Endothelial cell (in vitro differentiated cells): ENCODE results near the gene PFKFB3. TPM values are rescaled to one million over a fixed set of nuclear protein-coding genes. Genes with fewer than 3 reads are reported as not detected.

Experiments
- total RNA-seq: library from RNA; stranded (reverse); fragmentation: NEBNext Ultra II Directional; extraction: Animal tissue kit (Norgen Biotek cat#: 25700); gene quantifications from one replicate; pipeline ENCODE4 v1.2.1, GENCODE V29; 2021; ENCODE audit not compliant: unreplicated experiment

The PFKFB3 gene
- total RNA-seq, 1 donor from 2014 or later = 32.3 TPM

Other genes with a start within 250 kb of the PFKFB3 start
- gene IL15RA, start 225.4 kb upstream of the PFKFB3 start, total RNA-seq = 0.97 TPM
- not detected for gene IL2RA, start 140.6 kb upstream of the PFKFB3 start, total RNA-seq
- 113 TPM for gene RBM17, start 113.9 kb upstream of the PFKFB3 start, total RNA-seq